SJCRH30 (cell line): ENCODE measurements around the gene MAD1L1. TPM values are rescaled to one million over a fixed set of nuclear protein-coding genes. Genes with fewer than 3 reads are reported as not detected.
A peak's percentile ranks its signal among the peaks of the same experiment; 100 is the strongest.

Experiments
- DNase-seq, 2 experiments: peaks; one replicate each; pipeline ENCODE4 v3.0.0-alpha.2; 2015 to 2020
- H3K27ac ChIP-seq: fragments of 250-450 bp; sonication (Bioruptor Pico); 2 replicates; pipeline ENCODE4 v1.5.1; 2020; ENCODE audit warnings: mild to moderate bottlenecking, moderate library complexity
- H3K27me3 ChIP-seq: fragments of 250-450 bp; sonication (Bioruptor Pico); 2 replicates; pipeline ENCODE4 v1.5.1; 2020; ENCODE audit warnings: mild to moderate bottlenecking, moderate library complexity
- H3K36me3 ChIP-seq: fragments of 250-450 bp; sonication (Bioruptor Pico); 2 replicates; pipeline ENCODE4 v1.5.1; 2020; ENCODE audit warnings: mild to moderate bottlenecking, moderate library complexity
- H3K4me1 ChIP-seq: fragments of 250-450 bp; sonication (Bioruptor Pico); 2 replicates; pipeline ENCODE4 v1.5.1; 2020; ENCODE audit warnings: mild to moderate bottlenecking, moderate library complexity
- H3K4me3 ChIP-seq: fragments of 250-450 bp; sonication (Bioruptor Pico); 2 replicates; pipeline ENCODE4 v1.5.1; 2020; ENCODE audit warnings: mild to moderate bottlenecking, moderate library complexity
- H3K9me3 ChIP-seq: fragments of 250-450 bp; sonication (Bioruptor Pico); replicated peaks from 2 replicates; pipeline ENCODE4 v1.5.1; 2020; ENCODE audit warnings: mild to moderate bottlenecking, moderate library complexity
- total RNA-seq: library from RNA; depleted of rRNA; stranded (reverse); fragments of >200 nt; shearing (Covaris generic); gene quantifications from 2 replicates; pipeline ENCODE4 v1.2.3, GENCODE V29; 2014

MAD1L1 gene
- total RNA-seq, 1 experiment from 2014 or later = 31.5 TPM

- H3K36me3 ChIP-seq = no peaks in the 10 kb centered on the region
- no peak overlapping the region for H3K27ac ChIP-seq
- no peak overlapping the region for H3K4me3 ChIP-seq
- H3K4me1 ChIP-seq = no peaks in the 10 kb centered on the region; the same call in 1 of the 2 replicates
- peaks cover 3% of the 10 kb centered on the region; the same call in 1 of the 2 replicates for H3K9me3 ChIP-seq
- H3K27me3 ChIP-seq = no peaks in the 10 kb centered on the region
- DNase-seq = peak; percentile 51 to 65
These were observed 208.7 kb downstream of the MAD1L1 start for GRCh38 chr7:2023877-2024566.

DNA sequence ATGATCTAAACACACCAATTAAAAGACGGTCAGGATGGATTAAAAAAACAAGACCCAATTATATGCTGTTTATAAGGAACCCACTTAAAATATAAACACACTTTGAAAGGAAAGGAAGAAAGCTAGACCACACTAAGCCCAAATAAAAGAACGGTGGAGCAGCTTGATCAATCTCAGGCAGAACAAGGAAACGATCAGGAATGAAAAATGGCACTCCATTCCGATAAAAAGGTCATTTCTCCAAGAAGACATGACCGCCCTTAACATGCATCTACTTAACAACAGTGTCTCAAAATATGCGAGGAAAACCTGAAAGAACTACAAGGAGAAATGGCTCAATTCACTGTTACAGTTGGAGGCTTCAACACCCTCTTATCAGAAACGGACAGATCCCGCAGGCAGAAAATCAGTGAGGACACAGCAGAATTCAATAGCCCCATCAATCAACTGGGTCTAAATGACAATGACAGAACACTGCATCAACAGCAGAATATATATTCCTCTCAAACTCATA is 210.0 kb downstream of the MAD1L1 start:
- H3K9me3 ChIP-seq = peaks cover 3% of the 10 kb centered on the region; the same call in 1 of the 2 replicates
- no peaks in the 10 kb centered on the region for H3K27me3 ChIP-seq
- no peak for DNase-seq
- no peaks in the 10 kb centered on the region for H3K36me3 ChIP-seq
- H3K27ac ChIP-seq = no peak overlapping the region
- no peak overlapping the region for H3K4me3 ChIP-seq
- no peaks in the 10 kb centered on the region; the same call in 1 of the 2 replicates for H3K4me1 ChIP-seq

DNA sequence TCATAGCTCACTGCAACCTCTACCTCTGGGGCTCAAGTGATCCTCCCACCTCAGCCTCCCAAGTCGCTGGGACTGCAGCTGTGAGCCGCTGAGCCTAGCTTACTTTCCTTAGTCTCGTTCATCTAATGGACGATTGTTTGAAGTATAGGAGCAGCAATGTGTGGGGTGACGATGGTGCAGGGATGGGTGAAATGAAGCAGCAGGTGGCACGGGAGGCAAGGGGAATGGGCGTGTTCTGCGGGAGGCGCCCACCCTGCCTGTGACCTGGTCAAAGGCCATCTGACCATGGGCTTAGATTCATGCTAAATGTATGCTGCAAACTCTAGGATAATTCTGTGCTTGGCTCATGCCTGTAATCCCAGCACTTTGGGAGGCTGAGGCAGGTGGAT is 210.7 kb downstream of the MAD1L1 start:
- H3K9me3 ChIP-seq = peaks cover 3% of the 10 kb centered on the region; the same call in 1 of the 2 replicates
- H3K27me3 ChIP-seq = no peaks in the 10 kb centered on the region
- H3K4me1 ChIP-seq = no peaks in the 10 kb centered on the region; the same call in 1 of the 2 replicates
- DNase-seq = no peak
- no peak overlapping the region for H3K4me3 ChIP-seq
- no peak overlapping the region for H3K27ac ChIP-seq
- no peaks in the 10 kb centered on the region for H3K36me3 ChIP-seq

- peak; percentile 72 for DNase-seq
- peaks cover 3% of the 10 kb centered on the region; the same call in 1 of the 2 replicates for H3K4me1 ChIP-seq
- no peaks in the 10 kb centered on the region for H3K27me3 ChIP-seq
- peak overlapping the region; percentile 37 for H3K4me3 ChIP-seq
- peak overlapping the region; percentile 74 for H3K27ac ChIP-seq
- no peaks in the 10 kb centered on the region; the same call in 1 of the 2 replicates for H3K9me3 ChIP-seq
- H3K36me3 ChIP-seq = no peaks in the 10 kb centered on the region
These were observed 212.8 kb downstream of the MAD1L1 start for GRCh38 chr7:2019711-2020511.

GRCh38 chr7:2019461-2019710 is 213.4 kb downstream of the MAD1L1 start:
- Histone ChIP-seq H3K4me3 (no peak overlapping the region), H3K27me3 (no peaks in the 10 kb centered on the region), H3K9me3 (no peaks in the 10 kb centered on the region), H3K27ac (peak overlapping the region; percentile 74), H3K36me3 (no peaks in the 10 kb centered on the region), H3K4me1 (peaks cover 3% of the 10 kb centered on the region; the same call in 1 of the 2 replicates)
- no peak for DNase-seq

DNA sequence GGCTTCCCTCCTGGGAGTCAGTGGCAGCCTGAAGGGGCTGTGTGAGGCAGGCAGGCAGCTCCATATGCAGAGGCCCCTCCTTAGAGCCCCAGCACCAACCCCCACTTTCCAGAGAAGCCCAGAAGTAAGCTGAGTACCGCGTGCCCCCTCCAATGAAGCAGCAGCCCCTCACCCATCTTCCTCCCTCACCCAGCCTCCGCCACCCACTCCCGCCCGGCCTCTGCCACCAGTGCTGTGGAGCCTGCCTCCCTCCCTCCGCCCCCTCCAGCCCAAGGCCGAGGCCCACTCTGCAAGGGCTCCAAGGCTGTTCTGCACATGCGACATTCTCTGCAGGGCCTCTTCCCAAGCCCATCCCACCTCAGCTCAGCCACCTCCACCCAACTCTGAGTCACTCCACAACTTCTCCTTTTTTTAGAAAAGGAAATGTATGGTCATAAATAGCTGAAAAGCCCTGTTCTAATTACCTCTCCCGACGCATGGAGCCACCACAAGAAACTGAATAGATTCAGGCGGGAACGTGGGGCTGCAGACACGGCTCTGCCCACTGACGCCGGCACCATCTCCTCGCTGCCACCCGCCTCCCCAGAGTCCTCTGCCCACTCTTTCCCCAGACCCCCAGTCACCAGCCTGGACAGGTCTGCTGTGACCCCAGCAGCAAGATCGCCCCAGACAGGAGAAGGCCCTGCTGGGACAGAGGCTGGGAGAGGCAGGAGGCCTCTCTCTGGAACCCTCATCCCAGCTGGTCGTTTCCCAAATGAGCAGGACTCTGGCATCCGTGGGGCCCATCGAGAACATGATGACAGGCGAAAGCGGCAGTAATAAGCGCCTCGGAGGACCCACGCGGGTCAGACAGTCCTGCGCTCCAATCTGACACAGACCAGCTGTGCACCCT is 213.9 kb downstream of the MAD1L1 start:
- Histone ChIP-seq H3K4me1 (peaks cover 3% of the 10 kb centered on the region; the same call in 1 of the 2 replicates), H3K9me3 (no peaks in the 10 kb centered on the region), H3K36me3 (no peaks in the 10 kb centered on the region), H3K27me3 (no peaks in the 10 kb centered on the region), H3K27ac (no peak overlapping the region; the same call in 1 of the 2 replicates), H3K4me3 (no peak overlapping the region)
- no peak for DNase-seq

GRCh38 chr7:2017914-2018568 is 214.7 kb downstream of the MAD1L1 start:
- Histone ChIP-seq H3K27ac (no peak overlapping the region), H3K4me1 (peaks cover 3% of the 10 kb centered on the region; the same call in 1 of the 2 replicates), H3K27me3 (no peaks in the 10 kb centered on the region), H3K9me3 (no peaks in the 10 kb centered on the region), H3K36me3 (no peaks in the 10 kb centered on the region), H3K4me3 (no peak overlapping the region)
- no peak for DNase-seq

GRCh38 chr7:2017481-2017891 is 215.3 kb downstream of the MAD1L1 start:
- H3K27ac ChIP-seq = no peak overlapping the region
- peak in 1 of 2 experiments; percentile 35 for DNase-seq
- H3K9me3 ChIP-seq = no peaks in the 10 kb centered on the region
- H3K27me3 ChIP-seq = no peaks in the 10 kb centered on the region
- H3K4me1 ChIP-seq = peaks cover 3% of the 10 kb centered on the region; the same call in 1 of the 2 replicates
- H3K4me3 ChIP-seq = no peak overlapping the region
- H3K36me3 ChIP-seq = no peaks in the 10 kb centered on the region

- Histone ChIP-seq H3K27me3 (no peaks in the 10 kb centered on the region), H3K27ac (no peak overlapping the region), H3K4me3 (no peak overlapping the region), H3K4me1 (peaks cover 3% of the 10 kb centered on the region; the same call in 1 of the 2 replicates), H3K36me3 (no peaks in the 10 kb centered on the region), H3K9me3 (no peaks in the 10 kb centered on the region)
- no peak for DNase-seq
These were observed 215.8 kb downstream of the MAD1L1 start for GRCh38 chr7:2016761-2017480.

DNA sequence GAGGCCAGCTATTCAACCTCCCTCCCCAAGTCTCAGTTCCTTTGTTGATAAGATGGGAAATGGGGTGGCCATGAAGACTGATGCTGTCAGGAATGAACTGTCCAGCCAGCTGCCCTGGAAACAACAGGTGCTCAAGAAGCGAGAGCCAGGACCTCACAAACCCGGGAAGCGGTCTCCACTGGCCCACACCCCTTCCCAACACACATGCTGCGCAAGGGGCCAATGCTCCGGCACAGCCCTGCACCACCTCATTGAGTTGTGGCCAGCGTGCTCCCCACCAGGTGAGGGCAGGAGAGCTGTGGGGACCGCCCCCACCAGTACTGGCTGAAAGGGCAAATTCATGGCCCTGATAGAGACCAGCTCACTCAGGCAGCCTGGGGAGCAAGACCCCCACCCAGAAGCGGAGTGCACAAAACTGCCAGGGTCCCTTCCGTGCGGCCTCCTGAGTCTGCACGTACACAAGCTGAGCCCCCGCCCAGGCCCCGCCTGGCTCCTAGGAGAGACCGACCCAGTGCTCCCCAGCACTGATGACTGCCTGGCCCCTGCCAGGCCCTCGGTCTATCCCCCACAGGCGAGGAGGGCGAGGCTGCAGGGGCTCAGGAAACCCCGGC is 216.6 kb downstream of the MAD1L1 start:
- DNase-seq = peak in 1 of 2 experiments; percentile 47
- Histone ChIP-seq H3K36me3 (no peaks in the 10 kb centered on the region), H3K27me3 (no peaks in the 10 kb centered on the region), H3K4me1 (peaks cover 3% of the 10 kb centered on the region; the same call in 1 of the 2 replicates), H3K4me3 (no peak overlapping the region), H3K9me3 (no peaks in the 10 kb centered on the region), H3K27ac (no peak overlapping the region)

DNA sequence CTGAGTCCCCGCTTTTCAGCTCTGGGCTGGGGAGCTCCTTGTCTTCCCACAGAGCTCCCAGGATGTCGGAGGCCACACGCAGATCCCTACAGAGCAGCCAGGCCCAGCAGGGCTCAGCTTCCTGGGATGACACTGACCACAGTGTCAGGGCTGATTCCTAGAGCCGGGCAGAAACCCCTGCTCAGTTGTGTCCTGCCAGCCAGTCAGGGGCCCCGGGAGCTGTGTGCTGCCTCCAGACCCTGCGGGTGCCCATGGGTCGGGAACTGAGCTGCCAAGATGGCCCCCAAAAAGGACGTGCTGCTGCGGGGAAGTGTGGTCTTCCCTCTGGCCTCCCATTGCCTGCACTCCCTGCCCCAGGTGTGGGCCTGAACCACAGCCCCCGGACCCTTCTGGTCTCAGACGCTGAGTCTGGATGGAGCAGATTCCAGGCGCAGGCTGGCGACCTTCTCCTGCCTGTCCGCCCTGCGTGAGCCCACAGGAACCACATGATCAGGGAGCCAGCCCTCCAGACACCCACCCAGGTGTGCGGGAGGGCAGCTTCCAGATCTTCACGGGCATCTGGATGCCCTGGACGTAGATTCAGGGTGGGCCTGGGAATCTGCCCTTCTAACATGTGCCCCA is 217.4 kb downstream of the MAD1L1 start:
- Histone ChIP-seq H3K36me3 (no peaks in the 10 kb centered on the region), H3K4me3 (no peak overlapping the region), H3K27me3 (no peaks in the 10 kb centered on the region), H3K4me1 (peaks cover 3% of the 10 kb centered on the region; the same call in 1 of the 2 replicates), H3K9me3 (no peaks in the 10 kb centered on the region), H3K27ac (no peak overlapping the region)
- DNase-seq = no peak

- no peaks in the 10 kb centered on the region for H3K36me3 ChIP-seq
- no peaks in the 10 kb centered on the region for H3K9me3 ChIP-seq
- H3K27ac ChIP-seq = no peak overlapping the region
- no peaks in the 10 kb centered on the region for H3K27me3 ChIP-seq
- H3K4me1 ChIP-seq = peaks cover 3% of the 10 kb centered on the region; the same call in 1 of the 2 replicates
- H3K4me3 ChIP-seq = no peak overlapping the region
- no peak for DNase-seq
These were observed 218.1 kb downstream of the MAD1L1 start for GRCh38 chr7:2014391-2015241.
